H9 (cell line): ENCODE measurements around the gene TXNDC11. TPM values are rescaled to one million over a fixed set of nuclear protein-coding genes. Genes with fewer than 3 reads are reported as not detected.

ENCODE experiments used
- DNase-seq: peaks from one replicate; pipeline ENCODE4 v3.0.0-alpha.2; 2017
- H2AFZ ChIP-seq: one replicate; pipeline ENCODE4 v1.6.1; 2013; ENCODE audit warnings: mild to moderate bottlenecking, low read length, control low read depth, moderate library complexity
- H2AK5ac ChIP-seq: 2 replicates; pipeline ENCODE4 v1.6.1; 2013; ENCODE audit warnings: low read length, control low read depth, mixed read lengths; ENCODE audit not compliant: insufficient read length
- H2BK120ac ChIP-seq: one replicate; pipeline ENCODE4 v1.6.1; 2013; ENCODE audit warnings: low read depth, mild to moderate bottlenecking, low read length, control low read depth, inconsistent platforms; ENCODE audit not compliant: poor library complexity, severe bottlenecking
- H2BK12ac ChIP-seq: 2 replicates; pipeline ENCODE4 v1.6.1; 2013; ENCODE audit warnings: low read length, control low read depth, mixed read lengths, low read depth; ENCODE audit not compliant: insufficient read length
- H2BK15ac ChIP-seq: 2 replicates; pipeline ENCODE4 v1.6.1; 2013; ENCODE audit warnings: low read depth, low read length, control low read depth
- H2BK20ac ChIP-seq: one replicate; pipeline ENCODE4 v1.6.1; 2013; ENCODE audit warnings: low read depth, mild to moderate bottlenecking, low read length, control low read depth, inconsistent platforms; ENCODE audit not compliant: poor library complexity, severe bottlenecking
- H2BK5ac ChIP-seq: 2 replicates; pipeline ENCODE4 v1.6.1; 2013; ENCODE audit warnings: low read length, control low read depth, mixed read lengths; ENCODE audit not compliant: insufficient read length
- H3K14ac ChIP-seq: 2 replicates; pipeline ENCODE4 v1.6.1; 2013; ENCODE audit warnings: low read length, control low read depth; ENCODE audit not compliant: insufficient read depth
- H3K18ac ChIP-seq: 2 replicates; pipeline ENCODE4 v1.6.1; 2013; ENCODE audit warnings: low read depth, mild to moderate bottlenecking, mixed read lengths, low read length, control low read depth; ENCODE audit not compliant: insufficient read length
- H3K23ac ChIP-seq: 2 replicates; pipeline ENCODE4 v1.6.1; 2013; ENCODE audit warnings: low read length, control low read depth, mixed read lengths, low read depth; ENCODE audit not compliant: insufficient read length
- H3K23me2 ChIP-seq: 2 replicates; pipeline ENCODE4 v1.6.1; 2013; ENCODE audit warnings: low read depth, mild to moderate bottlenecking, mixed read lengths, low read length, control low read depth; ENCODE audit not compliant: insufficient read length, poor library complexity, severe bottlenecking
- H3K27ac ChIP-seq: 2 replicates; pipeline ENCODE4 v1.5.1; 2013; ENCODE audit warnings: low read length, control low read depth, mixed read lengths, low read depth; ENCODE audit not compliant: insufficient read length
- H3K27me3 ChIP-seq: 2 replicates; pipeline ENCODE4 v1.6.1; 2013; ENCODE audit warnings: low read length, control low read depth, inconsistent platforms; ENCODE audit not compliant: insufficient read depth
- H3K4ac ChIP-seq: 2 replicates; pipeline ENCODE4 v1.6.1; 2013; ENCODE audit warnings: low read depth, mild to moderate bottlenecking, control low read depth, inconsistent platforms, low read length, moderate library complexity
- H3K4me1 ChIP-seq: 2 replicates; pipeline ENCODE4 v1.6.1; 2013; ENCODE audit warnings: low read length, control low read depth, inconsistent platforms; ENCODE audit not compliant: insufficient read depth
- H3K4me2 ChIP-seq: 2 replicates; pipeline ENCODE4 v1.6.1; 2013; ENCODE audit warnings: low read length, control low read depth, mixed read lengths; ENCODE audit not compliant: insufficient read length, insufficient read depth
- H3K56ac ChIP-seq: 2 replicates; pipeline ENCODE4 v1.6.1; 2013; ENCODE audit warnings: low read depth, mild to moderate bottlenecking, mixed read lengths, low read length, control low read depth; ENCODE audit not compliant: insufficient read length
- H3K79me1 ChIP-seq: 2 replicates; pipeline ENCODE4 v1.6.1; 2013; ENCODE audit warnings: low read depth, mild to moderate bottlenecking, moderate library complexity, low read length, control low read depth, inconsistent platforms; ENCODE audit not compliant: insufficient read depth, poor library complexity, severe bottlenecking
- H3K79me2 ChIP-seq: 2 replicates; pipeline ENCODE4 v1.6.1; 2013; ENCODE audit warnings: low read length, control low read depth, inconsistent platforms; ENCODE audit not compliant: insufficient read depth
- H3K9ac ChIP-seq: 2 replicates; pipeline ENCODE4 v1.6.1; 2013; ENCODE audit warnings: low read length, control low read depth, mixed read lengths; ENCODE audit not compliant: insufficient read length; ENCODE audit errors: extremely low read depth
- H3K9me3 ChIP-seq: one replicate; pipeline ENCODE4 v1.6.1; 2013; ENCODE audit warnings: low read depth, low read length, inconsistent platforms; ENCODE audit not compliant: control insufficient read depth
- H3T11ph ChIP-seq: one replicate; pipeline ENCODE4 v1.6.1; 2013; ENCODE audit warnings: mild to moderate bottlenecking, low read length, control low read depth, inconsistent platforms
- H4K20me1 ChIP-seq: one replicate; pipeline ENCODE4 v1.6.1; 2013; ENCODE audit not compliant: control insufficient read depth, insufficient read length, insufficient read depth
- H4K5ac ChIP-seq: 2 replicates; pipeline ENCODE4 v1.6.1; 2013; ENCODE audit warnings: low read depth, mild to moderate bottlenecking, mixed read lengths, low read length, control low read depth; ENCODE audit not compliant: insufficient read length
- H4K8ac ChIP-seq: replicated peaks from 2 replicates; pipeline ENCODE4 v1.6.1; 2013; ENCODE audit warnings: low read length, control low read depth, mixed read lengths, low read depth; ENCODE audit not compliant: insufficient read length
- H4K91ac ChIP-seq: 2 replicates; pipeline ENCODE4 v1.6.1; 2013; ENCODE audit warnings: low read depth, mild to moderate bottlenecking, moderate library complexity, mixed read lengths, low read length, control low read depth; ENCODE audit not compliant: insufficient read length
- H3K27ac Mint-ChIP-seq, 3 experiments: 2 replicates in 2 of 3; 3 replicates in 1 of 3; pipeline ENCODE4 v1.8.0; 2020 to 2021; ENCODE audit warnings: mixed read lengths in 3 of 3, mild to moderate bottlenecking in 1 of 3, moderate library complexity in 1 of 3
- H3K27me3 Mint-ChIP-seq: 2 replicates; pipeline ENCODE4 v1.8.0; 2021; ENCODE audit warnings: low read depth, mild to moderate bottlenecking, moderate library complexity, mixed read lengths
- H3K36me3 Mint-ChIP-seq, 3 experiments: 2 replicates in 2 of 3; 3 replicates in 1 of 3; pipeline ENCODE4 v1.8.0; 2020 to 2021; ENCODE audit warnings: low read depth in 3 of 3, mixed read lengths in 3 of 3; ENCODE audit not compliant: insufficient read depth in 1 of 3
- H3K4me1 Mint-ChIP-seq, 2 experiments: 2 replicates each; pipeline ENCODE4 v1.8.0; 2020; ENCODE audit warnings: mixed read lengths in 2 of 2
- H3K4me3 Mint-ChIP-seq, 2 experiments: 2 replicates in 1 of 2; 3 replicates in 1 of 2; pipeline ENCODE4 v1.8.0; 2020 to 2021; ENCODE audit warnings: mild to moderate bottlenecking in 2 of 2, mixed read lengths in 2 of 2, moderate library complexity in 1 of 2
- H3K9me3 Mint-ChIP-seq, 2 experiments: 2 replicates in 1 of 2; 3 replicates in 1 of 2; pipeline ENCODE4 v1.8.0; 2020; ENCODE audit warnings: mild to moderate bottlenecking in 2 of 2, mixed read lengths in 2 of 2, moderate library complexity in 1 of 2
- CTCF ChIP-seq: fragments of 200-600 bp; sonication (generic); conservative IDR thresholded peaks from 3 replicates; pipeline ENCODE4 v1.8.0; 2021; ENCODE audit warnings: antibody characterized with exemption, mild to moderate bottlenecking
- WGBS: extraction: QIAGEN DNeasy Blood & Tissue Kit; methylation state at CpG from one replicate; pipeline ENCODE4 v1.1.7; 2013; ENCODE audit warnings: missing lambda C conversion rate, low lambda C conversion rate, mixed read lengths; ENCODE audit not compliant: insufficient read length; ENCODE audit errors: extremely low coverage; 5-methylcytosine and 5-hydroxymethylcytosine counted together
- total RNA-seq: library from RNA; stranded (reverse); gene quantifications from 2 replicates; pipeline ENCODE4 v1.2.1, GENCODE V29; 2021

TXNDC11 gene
- total RNA-seq, 1 experiment from 2014 or later = 12.2 TPM

GRCh38 chr16:11677959-11678881, 64.4 kb downstream of the TXNDC11 start:
- Histone ChIP-seq H2AK5ac (no peak overlapping the region), H2BK20ac (no peak overlapping the region), H3K23ac (no peak overlapping the region), H3T11ph (no peak overlapping the region), H4K5ac (no peak overlapping the region), H3K9me3 (no peaks in the 10 kb centered on the region), H3K56ac (no peak overlapping the region), H3K4ac (no peak overlapping the region), H4K91ac (no peak overlapping the region), H3K4me1 (no peaks in the 10 kb centered on the region), H3K79me2 (no peaks in the 10 kb centered on the region), H2BK12ac (no peak overlapping the region), H3K79me1 (peaks cover 3% of the 10 kb centered on the region), H2AFZ (no peak overlapping the region), H3K14ac (no peak overlapping the region), H4K20me1 (peaks cover 2% of the 10 kb centered on the region), H4K8ac (no peak overlapping the region), H2BK120ac (no peak overlapping the region), H3K27ac (no peak overlapping the region), H3K9ac (no peak overlapping the region), H3K4me2 (no peak overlapping the region), H3K23me2 (no peaks in the 10 kb centered on the region), H2BK15ac (no peak overlapping the region), H3K27me3 (no peaks in the 10 kb centered on the region), H3K18ac (no peak overlapping the region), H2BK5ac (no peak overlapping the region)
- H3K4me1 Mint-ChIP-seq = peaks cover 9 to 22% of the 10 kb centered on the region in 2 experiments; a peak in 3 of 4 replicates
- H3K9me3 Mint-ChIP-seq = no peaks in the 10 kb centered on the region
- DNase-seq = no peak
- H3K27ac Mint-ChIP-seq = peak overlapping the region; percentile 16 to 92 (median 89); a peak in 4 of 7 replicates
- TF ChIP-seq CTCF = no peak
- no peak overlapping the region for H3K4me3 Mint-ChIP-seq
- WGBS = no CpG with 5 or more reads among the region's 18 CpGs
- H3K36me3 Mint-ChIP-seq = peaks cover 22 to 48% (median 40%) of the 10 kb centered on the region in 3 experiments
- H3K27me3 Mint-ChIP-seq = no peaks in the 10 kb centered on the region
